HS-5 (cell line): ENCODE measurements around the gene ST8SIA5.

ENCODE experiments used
- DNase-seq: peaks from one replicate; pipeline ENCODE4 v3.0.0-alpha.2; 2012; ENCODE audit warnings: low read depth

ST8SIA5 gene

GRCh38 chr18:46629361-46629760 lies 127.5 kb downstream of the ST8SIA5 start:
- no peak for DNase-seq

- no peak for DNase-seq
Measured at GRCh38 chr18:46628206-46628605, 128.6 kb downstream of the ST8SIA5 start.

DNA sequence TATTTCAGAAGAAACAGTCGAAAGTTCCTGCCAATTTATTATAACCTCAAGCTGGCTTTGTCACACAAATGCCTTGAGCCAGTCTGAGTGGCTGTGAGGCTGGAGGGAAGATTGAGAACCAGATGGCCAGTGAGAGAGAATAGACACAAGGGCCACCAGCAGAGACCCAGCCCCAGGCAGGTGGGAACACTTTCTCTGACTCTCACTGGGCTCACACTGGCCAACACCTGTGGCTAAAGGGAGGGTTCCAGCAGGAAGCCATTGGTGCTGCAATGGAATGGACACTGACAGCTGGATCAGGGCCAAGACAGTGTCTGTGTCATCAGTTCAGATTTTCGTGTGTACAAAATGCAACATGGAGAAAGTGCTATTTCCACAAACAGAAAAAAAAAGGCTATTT lies 129.7 kb downstream of the ST8SIA5 start:
- no peak for DNase-seq

DNA sequence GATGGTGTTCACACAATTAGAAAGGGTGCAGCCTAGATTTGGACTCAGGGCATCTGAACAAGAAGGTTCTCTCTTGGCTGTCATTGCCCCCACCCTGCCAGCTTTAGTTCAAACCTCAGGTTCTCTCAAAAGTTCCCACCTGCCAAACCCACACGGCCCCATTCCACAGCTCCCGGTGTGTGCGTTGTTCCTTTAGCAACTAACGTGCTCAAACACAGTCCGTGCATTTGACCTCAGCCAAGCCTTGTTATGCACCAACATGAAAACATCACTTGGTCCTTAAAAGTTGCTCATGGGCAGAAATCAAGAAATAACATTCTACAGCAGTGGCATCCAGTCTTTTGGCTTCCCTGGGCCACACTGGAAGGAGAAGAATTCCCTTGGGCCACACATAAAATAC lies 131.8 kb downstream of the ST8SIA5 start:
- DNase-seq: no peak

DNA sequence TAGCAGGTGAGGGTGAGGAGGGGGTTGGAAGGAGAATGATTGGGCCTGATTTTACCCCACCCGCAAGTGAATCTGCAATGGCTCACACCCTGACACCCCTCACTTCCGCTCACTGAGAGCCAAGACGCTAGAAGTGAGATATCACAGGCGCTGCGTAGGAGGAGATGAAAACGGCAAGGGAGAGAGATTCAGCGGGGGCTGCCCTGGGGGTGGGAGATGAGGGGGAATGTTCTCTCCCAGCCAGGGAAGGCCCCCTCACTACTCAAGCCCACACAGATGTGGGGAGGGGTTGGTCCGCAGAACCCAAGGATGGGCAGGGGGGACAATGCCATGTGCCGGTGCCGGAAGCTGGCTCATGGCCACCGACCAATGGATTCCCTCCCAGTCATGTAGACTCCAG lies 132.7 kb downstream of the ST8SIA5 start:
- no peak for DNase-seq

- DNase-seq: no peak
Measured at GRCh38 chr18:46623541-46623940, 133.3 kb downstream of the ST8SIA5 start.

- DNase-seq: no peak
Measured at GRCh38 chr18:46622999-46623398, 133.9 kb downstream of the ST8SIA5 start.

- DNase-seq: no peak
Measured at GRCh38 chr18:46622451-46622850, 134.4 kb downstream of the ST8SIA5 start.

DNA sequence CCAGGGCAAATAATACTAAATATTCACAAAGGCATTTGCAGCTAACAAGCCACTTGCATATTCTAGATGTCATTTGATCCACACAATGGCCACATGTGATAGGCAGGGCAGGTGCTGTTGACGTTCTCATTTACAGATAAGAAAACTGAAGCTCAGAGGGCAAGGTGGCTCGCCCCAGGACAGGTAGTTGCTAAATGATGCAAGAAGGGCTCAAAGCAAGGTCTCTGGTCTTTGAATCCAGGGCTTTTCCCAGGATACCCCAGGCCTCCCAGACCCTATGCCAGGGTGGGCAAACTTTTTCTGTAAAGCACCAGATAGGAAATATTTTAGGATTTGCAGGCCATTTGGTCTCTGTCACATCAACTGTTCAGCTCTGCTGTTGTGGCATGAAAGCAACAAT lies 135.0 kb downstream of the ST8SIA5 start:
- DNase-seq: no peak

GRCh38 chr18:46621111-46621766 lies 135.6 kb downstream of the ST8SIA5 start:
- no peak for DNase-seq

DNA sequence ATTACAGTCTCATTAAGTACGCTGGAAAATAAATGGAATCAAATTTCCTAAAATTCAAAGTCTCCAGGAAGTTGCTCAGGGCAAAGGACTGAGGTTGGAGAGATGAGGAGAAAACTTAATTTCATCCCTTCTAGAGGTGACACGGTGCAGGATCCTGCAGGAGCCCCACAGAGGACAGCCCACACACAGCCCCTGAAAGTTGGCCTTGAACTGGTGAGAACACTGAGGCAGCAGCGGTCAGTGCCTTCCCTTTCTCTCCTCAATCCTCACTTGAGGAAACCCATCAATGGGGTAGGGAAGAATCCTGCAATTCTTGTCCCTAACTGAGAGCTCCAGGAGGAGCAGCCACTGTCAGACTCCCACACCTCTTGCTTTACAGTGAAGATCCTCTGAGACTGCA lies 137.3 kb downstream of the ST8SIA5 start:
- no peak for DNase-seq
